ENCODE data around the gene NRP2.

The NRP2 gene

GRCh38 chr2:205770577-205770976, 88.3 kb downstream of the NRP2 start:
- no peaks in the 10 kb centered on the region for H3K27me3 ChIP-seq (ENCODE audit: insufficient read depth, low read length)
- no peaks in the 10 kb centered on the region; the same call in 1 of the 2 replicates for H3K4me1 ChIP-seq (ENCODE audit: insufficient read depth, low read length)
- H3K4me3 ChIP-seq (ENCODE audit: low read length) = no peak overlapping the region
- no peak overlapping the region for H3K9ac ChIP-seq (ENCODE audit: low read depth, low read length)
- no peaks in the 10 kb centered on the region for H3K9me3 ChIP-seq (ENCODE audit: insufficient read depth, low read depth, low read length)
- no peak overlapping the region for H3K27ac ChIP-seq (ENCODE audit: low read length)
- H3K36me3 ChIP-seq (ENCODE audit: insufficient read depth, low read depth, low read length) = peaks cover 27% of the 10 kb centered on the region; the same call in 1 of the 2 replicates

GRCh38 chr2:205771031-205771430, 88.7 kb downstream of the NRP2 start:
- Histone ChIP-seq H3K36me3 (ENCODE audit: insufficient read depth, low read depth, low read length) (peaks cover 25% of the 10 kb centered on the region; the same call in 1 of the 2 replicates), H3K9ac (ENCODE audit: low read depth, low read length) (no peak overlapping the region), H3K27me3 (ENCODE audit: insufficient read depth, low read length) (no peaks in the 10 kb centered on the region), H3K27ac (ENCODE audit: low read length) (no peak overlapping the region), H3K9me3 (ENCODE audit: insufficient read depth, low read depth, low read length) (no peaks in the 10 kb centered on the region), H3K4me1 (ENCODE audit: insufficient read depth, low read length) (no peaks in the 10 kb centered on the region; the same call in 1 of the 2 replicates), H3K4me3 (ENCODE audit: low read length) (no peak overlapping the region)

- Histone ChIP-seq H3K9me3 (ENCODE audit: insufficient read depth, low read depth, low read length) (no peaks in the 10 kb centered on the region), H3K36me3 (ENCODE audit: insufficient read depth, low read depth, low read length) (peaks cover 20% of the 10 kb centered on the region; the same call in 1 of the 2 replicates), H3K4me1 (ENCODE audit: insufficient read depth, low read length) (no peaks in the 10 kb centered on the region; the same call in 1 of the 2 replicates), H3K4me3 (ENCODE audit: low read length) (no peak overlapping the region), H3K9ac (ENCODE audit: low read depth, low read length) (no peak overlapping the region), H3K27me3 (ENCODE audit: insufficient read depth, low read length) (no peaks in the 10 kb centered on the region), H3K27ac (ENCODE audit: low read length) (no peak overlapping the region)
Measured at GRCh38 chr2:205771666-205772065, 89.4 kb downstream of the NRP2 start.

GRCh38 chr2:205772983-205773382, 90.7 kb downstream of the NRP2 start:
- Histone ChIP-seq H3K27me3 (ENCODE audit: insufficient read depth, low read length) (no peaks in the 10 kb centered on the region), H3K4me3 (ENCODE audit: low read length) (no peak overlapping the region), H3K4me1 (ENCODE audit: insufficient read depth, low read length) (no peaks in the 10 kb centered on the region; the same call in 1 of the 2 replicates), H3K36me3 (ENCODE audit: insufficient read depth, low read depth, low read length) (peaks cover 13% of the 10 kb centered on the region; the same call in 1 of the 2 replicates), H3K27ac (ENCODE audit: low read length) (no peak overlapping the region), H3K9ac (ENCODE audit: low read depth, low read length) (no peak overlapping the region), H3K9me3 (ENCODE audit: insufficient read depth, low read depth, low read length) (no peaks in the 10 kb centered on the region)

GRCh38 chr2:205773989-205774388, 91.7 kb downstream of the NRP2 start:
- Histone ChIP-seq H3K27me3 (ENCODE audit: insufficient read depth, low read length) (no peaks in the 10 kb centered on the region), H3K36me3 (ENCODE audit: insufficient read depth, low read depth, low read length) (peaks cover 3% of the 10 kb centered on the region; the same call in 1 of the 2 replicates), H3K4me3 (ENCODE audit: low read length) (no peak overlapping the region), H3K27ac (ENCODE audit: low read length) (no peak overlapping the region), H3K9me3 (ENCODE audit: insufficient read depth, low read depth, low read length) (no peaks in the 10 kb centered on the region), H3K4me1 (ENCODE audit: insufficient read depth, low read length) (no peaks in the 10 kb centered on the region; the same call in 1 of the 2 replicates), H3K9ac (ENCODE audit: low read depth, low read length) (no peak overlapping the region)

GRCh38 chr2:205775097-205775877, 93.0 kb downstream of the NRP2 start:
- no peak overlapping the region for H3K4me3 ChIP-seq (ENCODE audit: low read length)
- no peaks in the 10 kb centered on the region for H3K9me3 ChIP-seq (ENCODE audit: insufficient read depth, low read depth, low read length)
- H3K4me1 ChIP-seq (ENCODE audit: insufficient read depth, low read length) = no peaks in the 10 kb centered on the region
- H3K36me3 ChIP-seq (ENCODE audit: insufficient read depth, low read depth, low read length) = no peaks in the 10 kb centered on the region
- no peak overlapping the region for H3K27ac ChIP-seq (ENCODE audit: low read length)
- H3K9ac ChIP-seq (ENCODE audit: low read depth, low read length) = no peak overlapping the region
- no peaks in the 10 kb centered on the region for H3K27me3 ChIP-seq (ENCODE audit: insufficient read depth, low read length)

- Histone ChIP-seq H3K9me3 (ENCODE audit: insufficient read depth, low read depth, low read length) (no peaks in the 10 kb centered on the region), H3K27ac (ENCODE audit: low read length) (no peak overlapping the region), H3K9ac (ENCODE audit: low read depth, low read length) (no peak overlapping the region), H3K27me3 (ENCODE audit: insufficient read depth, low read length) (no peaks in the 10 kb centered on the region), H3K4me1 (ENCODE audit: insufficient read depth, low read length) (no peaks in the 10 kb centered on the region), H3K36me3 (ENCODE audit: insufficient read depth, low read depth, low read length) (no peaks in the 10 kb centered on the region), H3K4me3 (ENCODE audit: low read length) (no peak overlapping the region)
Measured at GRCh38 chr2:205776139-205776538, 93.8 kb downstream of the NRP2 start.

- Histone ChIP-seq H3K27me3 (ENCODE audit: insufficient read depth, low read length) (no peaks in the 10 kb centered on the region), H3K36me3 (ENCODE audit: insufficient read depth, low read depth, low read length) (no peaks in the 10 kb centered on the region), H3K9ac (ENCODE audit: low read depth, low read length) (no peak overlapping the region), H3K4me1 (ENCODE audit: insufficient read depth, low read length) (no peaks in the 10 kb centered on the region), H3K9me3 (ENCODE audit: insufficient read depth, low read depth, low read length) (no peaks in the 10 kb centered on the region), H3K27ac (ENCODE audit: low read length) (no peak overlapping the region), H3K4me3 (ENCODE audit: low read length) (no peak overlapping the region)
Measured at GRCh38 chr2:205776720-205777119, 94.4 kb downstream of the NRP2 start.

GRCh38 chr2:205778356-205778755, 96.1 kb downstream of the NRP2 start:
- Histone ChIP-seq H3K4me1 (ENCODE audit: insufficient read depth, low read length) (no peaks in the 10 kb centered on the region), H3K9me3 (ENCODE audit: insufficient read depth, low read depth, low read length) (no peaks in the 10 kb centered on the region), H3K27me3 (ENCODE audit: insufficient read depth, low read length) (no peaks in the 10 kb centered on the region), H3K4me3 (ENCODE audit: low read length) (no peak overlapping the region), H3K36me3 (ENCODE audit: insufficient read depth, low read depth, low read length) (no peaks in the 10 kb centered on the region), H3K9ac (ENCODE audit: low read depth, low read length) (no peak overlapping the region), H3K27ac (ENCODE audit: low read length) (no peak overlapping the region)

GRCh38 chr2:205780645-205781044, 98.3 kb downstream of the NRP2 start:
- H3K4me3 ChIP-seq (ENCODE audit: low read length) = no peak overlapping the region
- H3K9me3 ChIP-seq (ENCODE audit: insufficient read depth, low read depth, low read length) = no peaks in the 10 kb centered on the region
- H3K36me3 ChIP-seq (ENCODE audit: insufficient read depth, low read depth, low read length) = no peaks in the 10 kb centered on the region
- H3K27me3 ChIP-seq (ENCODE audit: insufficient read depth, low read length) = no peaks in the 10 kb centered on the region
- H3K27ac ChIP-seq (ENCODE audit: low read length) = no peak overlapping the region
- H3K4me1 ChIP-seq (ENCODE audit: insufficient read depth, low read length) = 0 out of 2 replicates have a peak, but pooled peaks cover 2% of the 10 kb centered on the region
- H3K9ac ChIP-seq (ENCODE audit: low read depth, low read length) = no peak overlapping the region

- Histone ChIP-seq H3K9me3 (ENCODE audit: insufficient read depth, low read depth, low read length) (no peaks in the 10 kb centered on the region), H3K4me3 (ENCODE audit: low read length) (no peak overlapping the region), H3K27ac (ENCODE audit: low read length) (no peak overlapping the region), H3K36me3 (ENCODE audit: insufficient read depth, low read depth, low read length) (no peaks in the 10 kb centered on the region), H3K9ac (ENCODE audit: low read depth, low read length) (no peak overlapping the region), H3K27me3 (ENCODE audit: insufficient read depth, low read length) (no peaks in the 10 kb centered on the region), H3K4me1 (ENCODE audit: insufficient read depth, low read length) (0 out of 2 replicates have a peak, but pooled peaks cover 3% of the 10 kb centered on the region)
Measured at GRCh38 chr2:205781244-205781931, 99.1 kb downstream of the NRP2 start.

GRCh38 chr2:205782941-205783340, 100.6 kb downstream of the NRP2 start:
- H3K27me3 ChIP-seq (ENCODE audit: insufficient read depth, low read length) = no peaks in the 10 kb centered on the region
- H3K4me3 ChIP-seq (ENCODE audit: low read length) = no peak overlapping the region
- H3K36me3 ChIP-seq (ENCODE audit: insufficient read depth, low read depth, low read length) = no peaks in the 10 kb centered on the region

More at GRCh38 chr2:205782941-205783340, 100.6 kb downstream of the NRP2 start:
- no peak overlapping the region for H3K27ac ChIP-seq (ENCODE audit: low read length)
- H3K4me1 ChIP-seq (ENCODE audit: insufficient read depth, low read length) = 0 out of 2 replicates have a peak, but pooled peaks cover 3% of the 10 kb centered on the region
- no peak overlapping the region for H3K9ac ChIP-seq (ENCODE audit: low read depth, low read length)
- H3K9me3 ChIP-seq (ENCODE audit: insufficient read depth, low read depth, low read length) = no peaks in the 10 kb centered on the region

All from iPS-20b (cell line).